ENCODE data around the gene VAV1.
"Not testable (repeated sequence)": the region's sequence is repeated elsewhere in the genome, so short reads cannot be mapped to it uniquely, and the experiment has no call there.

The VAV1 gene

GRCh38 chr19:6745965-6746364 lies 26.5 kb upstream of the VAV1 start:
- TF ChIP-seq CTCF (IDR thresholded peaks at IDR 0.05) (no peak), ZFX (IDR thresholded peaks at IDR 0.05; ENCODE audit: borderline replicate concordance) (no peak)
- H3K27ac ChIP-seq: no peak overlapping the region

- not testable (repeated sequence) for H3K27ac ChIP-seq
Measured at GRCh38 chr19:6748543-6748942, 24.0 kb upstream of the VAV1 start.

DNA sequence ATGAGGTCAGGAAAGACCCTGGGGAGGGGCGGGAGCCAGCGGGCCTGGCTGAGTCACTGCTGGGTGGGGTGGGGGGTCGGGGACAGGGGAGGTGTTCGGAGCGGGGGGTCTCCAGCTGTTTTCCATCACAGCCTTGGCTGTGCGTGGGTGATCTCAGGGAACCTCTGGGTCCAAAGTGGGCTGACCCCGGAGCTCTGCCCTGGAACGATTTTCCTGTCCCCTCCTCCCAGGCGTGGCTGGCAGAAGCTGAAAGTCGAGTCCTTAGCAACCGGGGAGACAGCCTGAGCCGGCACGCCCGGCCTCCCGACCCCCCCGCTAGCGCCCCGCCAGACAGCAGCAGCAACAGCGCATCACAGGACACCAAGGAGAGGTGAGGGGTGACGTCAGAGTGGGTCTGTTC lies 22.4 kb upstream of the VAV1 start:
- H3K27ac ChIP-seq: no peak overlapping the region
- TF ChIP-seq ZFX (IDR thresholded peaks at IDR 0.05; ENCODE audit: borderline replicate concordance) (no peak), CTCF (IDR thresholded peaks at IDR 0.05) (no peak)

DNA sequence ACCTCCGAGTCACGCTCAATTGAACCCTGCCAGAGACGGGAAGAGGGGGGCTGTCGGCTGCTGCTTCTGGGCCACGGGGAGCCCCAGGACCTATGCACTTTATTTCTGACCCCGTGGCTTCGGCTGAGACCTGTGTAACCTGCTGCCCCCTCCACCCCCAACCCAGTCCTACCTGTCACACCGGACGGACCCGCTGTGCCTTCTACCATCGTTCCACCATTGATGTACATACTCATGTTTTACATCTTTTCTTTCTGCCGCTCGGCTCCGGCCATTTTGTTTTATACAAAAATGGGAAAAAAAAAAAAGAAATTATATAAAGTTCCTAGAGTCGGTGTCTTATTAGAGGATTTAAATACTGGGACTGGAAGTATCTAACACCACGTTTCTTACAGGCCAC lies 21.3 kb upstream of the VAV1 start:
- TF ChIP-seq CTCF (IDR thresholded peaks at IDR 0.05) (no peak), ZFX (IDR thresholded peaks at IDR 0.05; ENCODE audit: borderline replicate concordance) (no peak)
- no peak overlapping the region for H3K27ac ChIP-seq

DNA sequence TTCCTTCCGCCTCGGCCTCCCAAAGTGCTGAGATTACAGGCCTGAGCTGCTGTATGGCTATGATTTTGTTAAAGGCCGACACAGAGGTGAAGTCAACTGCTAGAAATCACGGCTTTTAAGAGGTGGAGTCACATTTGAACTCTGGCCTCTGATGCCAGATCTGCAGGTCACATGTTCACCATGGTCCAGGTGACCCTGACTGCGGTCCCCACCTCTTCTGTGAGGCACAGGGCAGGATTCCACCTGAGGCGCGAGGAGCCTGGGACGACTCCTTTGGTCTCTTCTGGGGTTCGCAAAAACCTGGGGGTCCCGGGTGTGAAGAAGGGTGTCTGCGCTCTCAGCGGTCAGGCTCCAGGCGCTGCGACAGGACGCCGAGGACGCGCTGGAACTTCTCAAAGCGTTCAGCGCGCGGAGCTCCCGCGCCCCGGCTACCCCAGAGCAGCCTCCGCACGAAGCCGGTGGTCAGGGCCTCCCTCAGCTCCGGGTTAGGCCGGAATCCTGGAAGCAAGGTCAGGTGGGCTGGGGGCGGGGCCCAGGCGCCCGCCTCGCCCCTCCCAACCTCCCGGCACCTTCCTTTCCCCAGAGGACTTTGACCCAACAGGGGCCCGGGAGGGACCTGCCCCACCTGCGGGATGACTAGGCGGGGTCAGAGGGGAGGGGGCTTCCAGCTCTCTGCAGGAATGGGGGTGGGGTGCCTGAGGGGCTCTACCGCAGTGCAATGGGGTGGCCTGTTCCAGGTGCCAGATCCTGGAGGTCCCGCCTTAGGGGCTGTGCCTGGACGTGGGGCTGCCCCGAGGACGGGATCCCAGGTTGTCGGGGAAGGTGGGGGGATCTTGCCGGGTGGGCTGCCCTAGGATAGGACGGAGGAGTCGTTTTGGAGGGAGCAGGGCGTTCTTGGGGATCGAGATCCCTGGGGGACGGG lies 20.0 kb upstream of the VAV1 start:
- TF ChIP-seq CTCF (IDR thresholded peaks at IDR 0.05) (no peak), ZFX (IDR thresholded peaks at IDR 0.05; ENCODE audit: borderline replicate concordance) (no peak)
- H3K27ac ChIP-seq: no peak overlapping the region

DNA sequence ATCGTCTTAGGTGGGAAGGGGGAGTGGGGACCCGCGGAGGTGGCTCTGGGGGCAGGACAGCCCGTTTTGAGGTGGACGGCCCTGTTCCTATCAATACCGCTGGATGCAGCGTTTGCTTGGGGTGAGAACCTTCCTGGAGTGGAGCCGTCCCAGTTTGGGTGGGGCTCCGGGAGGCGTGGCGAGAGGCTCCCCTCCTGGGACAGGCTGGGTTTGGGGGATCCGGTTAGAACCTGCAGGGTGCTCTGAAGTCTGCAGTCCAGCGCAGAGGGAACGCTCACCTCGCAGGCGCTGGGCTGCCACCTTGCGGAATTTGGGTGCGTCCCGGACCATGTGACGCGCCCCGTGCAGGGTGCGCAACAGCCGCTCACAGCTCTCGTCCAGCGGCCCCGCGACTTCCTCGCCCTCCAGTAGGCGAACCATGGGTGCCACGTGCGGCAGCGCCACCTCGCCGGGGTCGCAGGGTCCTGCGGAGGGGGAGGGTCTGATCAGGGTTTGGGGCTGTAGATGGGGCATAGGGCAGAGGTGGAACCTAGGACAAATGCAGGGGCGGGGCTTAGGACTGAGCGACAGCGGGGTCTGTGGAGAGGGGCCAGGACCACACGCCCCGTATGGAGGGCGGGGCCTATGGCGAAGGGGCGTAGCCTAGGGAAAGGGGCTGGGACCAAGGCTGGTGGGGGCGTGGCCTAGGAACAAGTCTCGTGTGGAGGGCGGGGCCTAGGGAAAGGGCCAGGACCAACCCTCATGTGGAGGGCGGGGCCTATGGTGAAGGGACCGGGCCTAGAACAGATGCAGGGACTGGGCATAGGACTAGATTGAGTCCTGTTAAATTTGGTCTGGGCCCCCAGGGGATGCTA lies 19.1 kb upstream of the VAV1 start:
- H3K27ac ChIP-seq: no peak overlapping the region
- no peak for TF ChIP-seq CTCF (IDR thresholded peaks at IDR 0.05)
- no peak for TF ChIP-seq ZFX (IDR thresholded peaks at IDR 0.05; ENCODE audit: borderline replicate concordance)

GRCh38 chr19:6754136-6754535 lies 18.4 kb upstream of the VAV1 start:
- no peak for TF ChIP-seq ZFX (IDR thresholded peaks at IDR 0.05; ENCODE audit: borderline replicate concordance)
- TF ChIP-seq CTCF (IDR thresholded peaks at IDR 0.05): no peak
- no peak overlapping the region for H3K27ac ChIP-seq
